ENCODE data around the gene NXPH1.

NXPH1 gene

GRCh38 chr7:8579661-8580194 lies 146.3 kb downstream of the NXPH1 start:
- no peaks in the 10 kb centered on the region for H3K36me3 ChIP-seq (ENCODE audit: control insufficient read depth, low read length)
- TF ChIP-seq CTCF (IDR thresholded peaks at IDR 0.05; ENCODE audit: low read depth, low read length, poor library complexity, severe bottlenecking) (no peak), EZH2phosphoT487 (IDR thresholded peaks at IDR 0.05; ENCODE audit: borderline replicate concordance, low read length) (no peak)
- no peak overlapping the region for H3K27ac ChIP-seq (ENCODE audit: low read depth, low read length)
- H3F3A ChIP-seq (ENCODE audit: control insufficient read depth, insufficient read depth), result no peaks in the 10 kb centered on the region
- H3K4me1 ChIP-seq (ENCODE audit: control insufficient read depth, low read length), result no peaks in the 10 kb centered on the region
- H3K9me3 ChIP-seq (ENCODE audit: control insufficient read depth, insufficient read depth, low read length), result no peaks in the 10 kb centered on the region
- no peak overlapping the region for H3K4me2 ChIP-seq (ENCODE audit: low read length)
- no peaks in the 10 kb centered on the region for H3K79me2 ChIP-seq (ENCODE audit: control insufficient read depth, low read length)
- H3K4me3 ChIP-seq (ENCODE audit: low read length), result no peak overlapping the region
- no peaks in the 10 kb centered on the region for H3K9me2 ChIP-seq (replicated peaks; ENCODE audit: control insufficient read depth, low read length)
- H4K20me1 ChIP-seq (ENCODE audit: control insufficient read depth, insufficient read depth, low read depth, low read length), result no peaks in the 10 kb centered on the region
- H3K27me3 ChIP-seq (ENCODE audit: control insufficient read depth, low read length), result no peaks in the 10 kb centered on the region

- no peaks in the 10 kb centered on the region for H3K27me3 ChIP-seq (ENCODE audit: control insufficient read depth, low read length)
- no peaks in the 10 kb centered on the region for H3K79me2 ChIP-seq (ENCODE audit: control insufficient read depth, low read length)
- no peak overlapping the region for H3K4me3 ChIP-seq (ENCODE audit: low read length)
- H4K20me1 ChIP-seq (ENCODE audit: control insufficient read depth, insufficient read depth, low read depth, low read length), result no peaks in the 10 kb centered on the region
- H3K9me3 ChIP-seq (ENCODE audit: control insufficient read depth, insufficient read depth, low read length), result no peaks in the 10 kb centered on the region
- no peaks in the 10 kb centered on the region for H3F3A ChIP-seq (ENCODE audit: control insufficient read depth, insufficient read depth)
- TF ChIP-seq EZH2phosphoT487 (IDR thresholded peaks at IDR 0.05; ENCODE audit: borderline replicate concordance, low read length), result no peak
- TF ChIP-seq CTCF (IDR thresholded peaks at IDR 0.05; ENCODE audit: low read depth, low read length, poor library complexity, severe bottlenecking), result no peak
- H3K4me2 ChIP-seq (ENCODE audit: low read length), result no peak overlapping the region
- H3K36me3 ChIP-seq (ENCODE audit: control insufficient read depth, low read length), result no peaks in the 10 kb centered on the region
- H3K4me1 ChIP-seq (ENCODE audit: control insufficient read depth, low read length), result no peaks in the 10 kb centered on the region
- H3K9me2 ChIP-seq (replicated peaks; ENCODE audit: control insufficient read depth, low read length), result no peaks in the 10 kb centered on the region
- H3K27ac ChIP-seq (ENCODE audit: low read depth, low read length), result no peak overlapping the region
These were observed 148.4 kb downstream of the NXPH1 start for GRCh38 chr7:8581842-8582241.

- no peak overlapping the region for H3K4me3 ChIP-seq (ENCODE audit: low read length)
- no peaks in the 10 kb centered on the region for H3K9me3 ChIP-seq (ENCODE audit: control insufficient read depth, insufficient read depth, low read length)
- no peaks in the 10 kb centered on the region for H4K20me1 ChIP-seq (ENCODE audit: control insufficient read depth, insufficient read depth, low read depth, low read length)
- no peaks in the 10 kb centered on the region for H3K36me3 ChIP-seq (ENCODE audit: control insufficient read depth, low read length)
- no peaks in the 10 kb centered on the region for H3K27me3 ChIP-seq (ENCODE audit: control insufficient read depth, low read length)
- TF ChIP-seq CTCF (IDR thresholded peaks at IDR 0.05; ENCODE audit: low read depth, low read length, poor library complexity, severe bottlenecking), result no peak
- TF ChIP-seq EZH2phosphoT487 (IDR thresholded peaks at IDR 0.05; ENCODE audit: borderline replicate concordance, low read length), result no peak
- no peak overlapping the region for H3K4me2 ChIP-seq (ENCODE audit: low read length)
- H3K79me2 ChIP-seq (ENCODE audit: control insufficient read depth, low read length), result no peaks in the 10 kb centered on the region
- H3K9me2 ChIP-seq (replicated peaks; ENCODE audit: control insufficient read depth, low read length), result no peaks in the 10 kb centered on the region
- H3K27ac ChIP-seq (ENCODE audit: low read depth, low read length), result no peak overlapping the region
- H3F3A ChIP-seq (ENCODE audit: control insufficient read depth, insufficient read depth), result no peaks in the 10 kb centered on the region
- H3K4me1 ChIP-seq (ENCODE audit: control insufficient read depth, low read length), result no peaks in the 10 kb centered on the region
These were observed 149.3 kb downstream of the NXPH1 start for GRCh38 chr7:8582728-8583127.
